ENCODE data around the gene SSTR4. TPM values are rescaled to one million over a fixed set of nuclear protein-coding genes. Genes with fewer than 3 reads are reported as not detected.

SSTR4 gene
- total and polyA plus RNA-seq, 9 of the 15 experiments (the other 6 are each of a cell fraction or from before 2014, with no cell fraction given): not detected

- ATAC-seq: no peak
- ChIA-PET POLR2A (interaction anchor here (1.4 to 1.9 kb wide), 2 partner anchors 87 to 200 kb away, joined by 4 to 5 read pairs; no protein-coding TSS in a partner anchor), CTCF (ENCODE audit: low intra/inter-chr PET ratio) (no interaction called here)
- H3K27ac ChIP-seq (ENCODE audit: extremely low read depth, low read depth, low read length): no peak overlapping the region
- H3K27me3 ChIP-seq (ENCODE audit: control insufficient read depth in 2 of 2, insufficient read depth in 2 of 2, low read length in 2 of 2): no peaks in the 10 kb centered on the region
- no peak for DNase-seq (ENCODE audit: extremely low read depth in 1 of 4, low spot score in 3 of 4)
- in situ Hi-C loops (cut with MboI): loop anchor here (5.0 kb wide), 1 partner anchor 134 kb away; no protein-coding TSS in a partner anchor
- H3K9ac ChIP-seq (ENCODE audit: insufficient read depth in 1 of 2, low read depth in 2 of 2, low read length in 2 of 2): no peak overlapping the region
- no peak overlapping the region for H2AFZ ChIP-seq (ENCODE audit: low read depth, low read length)
- H4K20me1 ChIP-seq (replicated peaks; ENCODE audit: control insufficient read depth, insufficient read depth, low read length): no peaks in the 10 kb centered on the region
- peaks cover 0 to 24% of the 10 kb centered on the region in 2 experiments; a peak in 2 of 5 replicates for H3K4me1 ChIP-seq (replicated peaks in 1 of 2; ENCODE audit: control insufficient read depth in 2 of 2, insufficient read depth in 2 of 2, low read length in 2 of 2)
- no peaks in the 10 kb centered on the region for H3K9me3 ChIP-seq (replicated peaks; ENCODE audit: control insufficient read depth, insufficient read depth, low read depth, low read length)
- no peak for FAIRE-seq
- 54% methylated on average over 2 of the region's 3 CpGs for WGBS (ENCODE audit: insufficient coverage, low coverage, missing lambda C conversion rate)
- no TSS peak for BruUV-seq (replicated peaks)
- intact Hi-C loops (cut with micrococcal nuclease): no loop called here
- H3K4me3 ChIP-seq: no peak overlapping the region
- H3K36me3 ChIP-seq (ENCODE audit: control insufficient read depth, insufficient read depth, low read length): no peaks in the 10 kb centered on the region
- H3K79me2 ChIP-seq (ENCODE audit: control insufficient read depth, insufficient read depth, low read length): no peaks in the 10 kb centered on the region
- no peaks in the 10 kb centered on the region for H3K9me1 ChIP-seq (ENCODE audit: control insufficient read depth, insufficient read depth, low read length)
- H3K4me2 ChIP-seq (ENCODE audit: insufficient read depth, low read length): no peak overlapping the region
- TF ChIP-seq ZNF311 (CRISPR knock-in tag; IDR thresholded peaks at IDR 0.05) (no peak), CLOCK (CRISPR knock-in tag; IDR thresholded peaks at IDR 0.05; ENCODE audit: borderline replicate concordance) (no peak), ETS1 (conservative IDR thresholded peaks at IDR 0.05; ENCODE audit: control insufficient read depth, low read depth, low read length) (no peak), MAFG (tag; conservative IDR thresholded peaks at IDR 0.05) (no peak), SAP30 (IDR thresholded peaks at IDR 0.05; ENCODE audit: borderline replicate concordance, insufficient read depth, low read depth, low read length, poor library complexity, severe bottlenecking) (no peak), TFAP4 (CRISPR knock-in tag; IDR thresholded peaks at IDR 0.05; ENCODE audit: borderline replicate concordance) (no peak), ZC3H11A (IDR thresholded peaks at IDR 0.05; ENCODE audit: low read depth, low read length) (no peak), NCOA1 (IDR thresholded peaks at IDR 0.05; ENCODE audit: low read depth) (no peak), CSDE1 (IDR thresholded peaks at IDR 0.05) (no peak), SMAD1 (IDR thresholded peaks at IDR 0.05; ENCODE audit: low read depth, low read length, partially characterized antibody) (no peak), TFE3 (CRISPR knock-in tag; IDR thresholded peaks at IDR 0.05) (no peak), KLF1 (tag; IDR thresholded peaks at IDR 0.05) (no peak), ETV5 (CRISPR knock-in tag; IDR thresholded peaks at IDR 0.05; ENCODE audit: low read depth) (no peak), SOX6 (IDR thresholded peaks at IDR 0.05) (no peak), KDM4B (IDR thresholded peaks at IDR 0.05; ENCODE audit: borderline replicate concordance in 2 of 2, low read depth in 1 of 2) (no peak), ZNF707 (CRISPR knock-in tag; conservative IDR thresholded peaks at IDR 0.05) (no peak), KHSRP (IDR thresholded peaks at IDR 0.05) (no peak), ZC3H4 (CRISPR knock-in tag; IDR thresholded peaks at IDR 0.05; ENCODE audit: borderline replicate concordance) (no peak)
Observed at GRCh38 chr20:23063168-23063567, 28.1 kb downstream of the SSTR4 start.
